Fibroblast of upper back skin (primary cell): Measurements from ENCODE around the gene FAM168A.

Source experiments
- DNase-seq: peaks from one replicate; pipeline ENCODE4 v3.0.0-alpha.2; 2013

Gene FAM168A

GRCh38 chr11:73361953-73362776 lies 235.7 kb downstream of the FAM168A start:
- no peak for DNase-seq

- no peak for DNase-seq
Measured at GRCh38 chr11:73360743-73361369, 237.1 kb downstream of the FAM168A start.

GRCh38 chr11:73359930-73360742 lies 237.8 kb downstream of the FAM168A start:
- peak; percentile 41 for DNase-seq

DNA sequence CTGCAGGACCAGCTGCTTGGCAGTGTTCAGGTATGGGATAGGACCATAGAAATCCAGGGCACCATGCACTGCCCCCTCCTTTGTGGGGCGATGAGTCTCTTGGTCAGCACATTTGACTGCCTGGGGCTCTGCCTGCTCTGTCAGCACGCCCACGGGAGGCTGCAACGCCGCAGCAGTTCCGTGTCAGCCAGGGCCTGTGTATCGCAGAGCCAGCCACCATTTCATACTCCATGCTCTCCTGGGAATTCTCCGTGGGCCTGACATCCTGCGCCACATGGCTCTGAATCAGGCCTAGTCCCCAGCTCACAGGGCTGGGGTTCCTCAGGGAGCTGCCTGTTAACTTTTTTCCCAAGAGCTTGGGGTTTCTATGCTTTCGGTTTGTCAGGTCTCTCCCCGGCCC lies 238.6 kb downstream of the FAM168A start:
- DNase-seq = no peak

- DNase-seq = no peak
Measured at GRCh38 chr11:73358071-73358470, 239.8 kb downstream of the FAM168A start.

DNA sequence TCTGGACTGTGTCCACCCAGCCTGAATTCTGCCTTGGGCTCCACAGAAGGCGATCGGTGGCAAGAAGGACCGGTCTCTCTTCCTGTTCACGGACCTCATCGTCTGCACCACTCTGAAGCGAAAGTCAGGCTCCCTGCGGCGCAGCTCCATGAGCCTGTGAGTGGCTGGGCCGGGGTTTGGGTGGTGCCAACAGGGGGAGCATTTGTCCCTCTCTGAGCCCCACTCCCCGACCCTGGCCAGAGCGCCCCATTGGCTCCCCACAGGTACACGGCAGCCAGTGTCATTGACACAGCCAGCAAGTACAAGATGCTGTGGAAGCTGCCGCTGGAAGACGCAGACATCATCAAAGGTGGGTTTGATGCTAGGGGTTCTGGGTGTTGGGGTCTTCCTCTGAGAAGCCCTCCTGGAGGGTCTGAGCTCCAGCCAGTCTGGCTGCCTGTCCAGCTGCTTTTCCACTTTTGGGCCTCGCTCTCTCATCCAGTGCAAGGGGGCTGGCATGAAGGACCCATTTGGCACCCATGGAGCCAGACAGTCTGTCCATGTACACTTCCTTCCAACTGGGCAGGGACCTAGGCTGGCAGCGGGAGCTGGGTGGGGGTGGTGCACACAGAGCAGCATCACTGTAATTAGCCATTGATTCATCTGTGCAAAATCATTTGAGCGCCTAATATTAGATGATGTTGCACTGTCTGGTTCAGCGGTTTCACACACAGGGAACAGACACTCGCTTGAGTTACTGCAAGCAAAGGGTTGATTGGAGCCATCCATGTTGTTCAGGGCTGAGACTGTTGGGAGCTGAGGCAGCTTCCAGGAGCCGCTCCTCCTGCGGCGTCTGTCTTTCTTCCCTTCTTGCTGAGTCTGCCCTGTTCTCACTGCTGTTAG lies 240.7 kb downstream of the FAM168A start:
- no peak for DNase-seq

DNA sequence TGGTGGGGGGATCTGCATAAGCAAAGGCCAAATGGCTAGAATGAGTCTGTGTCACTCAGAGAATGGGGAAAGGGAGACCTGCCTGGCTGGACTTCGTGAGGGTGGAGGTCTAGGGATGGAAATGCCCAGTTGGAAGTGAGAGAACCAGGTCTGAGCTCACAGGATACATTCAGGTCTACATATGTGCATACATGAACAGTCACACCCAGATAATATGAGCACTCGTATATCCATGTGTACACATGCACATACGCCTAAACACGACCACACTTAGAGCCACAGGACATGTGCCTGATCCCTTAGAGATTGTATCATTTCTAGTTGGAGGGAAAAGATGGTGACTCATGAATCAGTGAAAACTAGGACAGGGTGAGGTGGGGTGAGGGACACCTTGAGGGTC lies 242.8 kb downstream of the FAM168A start:
- no peak for DNase-seq

- no peak for DNase-seq
Measured at GRCh38 chr11:73353422-73353821, 244.5 kb downstream of the FAM168A start.

DNA sequence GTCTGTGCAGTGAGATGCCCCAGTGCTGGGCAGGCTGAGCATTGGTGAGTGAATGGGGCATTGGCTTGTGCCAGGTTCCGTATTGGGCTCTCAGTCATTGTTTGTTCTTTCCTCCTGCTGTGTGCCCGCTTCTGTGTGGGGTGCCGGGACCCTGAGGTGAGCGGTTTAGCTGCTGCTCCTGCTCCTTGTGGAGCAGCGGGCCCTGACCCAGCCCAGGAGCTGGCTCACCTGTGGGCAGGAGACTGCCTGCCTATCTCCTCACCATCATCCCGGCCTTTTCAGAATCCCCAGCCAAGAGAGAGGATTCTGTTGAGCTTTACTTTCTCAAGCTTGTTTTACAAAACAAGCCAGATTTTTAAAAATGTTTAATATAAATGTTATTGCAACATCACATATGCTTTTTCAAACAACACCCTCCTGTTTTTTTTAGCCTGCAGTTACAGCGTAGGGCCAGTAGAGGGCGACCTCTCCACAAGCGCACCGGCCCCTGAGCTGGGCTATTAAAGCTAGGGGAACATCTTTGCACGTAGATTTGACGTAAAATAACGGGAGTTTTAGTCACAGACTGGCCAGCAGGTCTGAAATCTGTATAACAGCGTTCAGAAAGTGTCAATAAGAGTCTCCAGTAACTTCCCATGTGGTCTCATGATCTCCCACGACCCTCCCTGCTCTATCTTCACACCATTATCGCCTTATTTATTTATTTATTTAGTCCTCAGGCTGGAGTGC lies 246.8 kb downstream of the FAM168A start:
- DNase-seq = peak; percentile 56
